BLaER1 treated with 17β-estradiol and CSF1 and Interleukin-3, amounts not matched to agents 10 nM and 100 nM (cell line): ENCODE data around the gene CXCL12.
A peak's percentile ranks its signal among the peaks of the same experiment; 100 is the strongest.

Source experiments
- H3K27ac ChIP-seq, 11 experiments: shearing (Covaris generic); formaldehyde crosslinking; 2 replicates each; pipeline ENCODE4 v1.8.1; 2022
- H3K27me3 ChIP-seq, 11 experiments: shearing (Covaris generic); formaldehyde crosslinking; 2 replicates each; pipeline ENCODE4 v1.8.1; 2022
- H3K36me3 ChIP-seq, 11 experiments: shearing (Covaris generic); formaldehyde crosslinking; 2 replicates each; pipeline ENCODE4 v1.8.1; 2022
- H3K4me1 ChIP-seq, 10 experiments: shearing (Covaris generic); formaldehyde crosslinking; 2 replicates each; pipeline ENCODE4 v1.8.1; 2022
- H3K4me2 ChIP-seq, 11 experiments: shearing (Covaris generic); formaldehyde crosslinking; 2 replicates each; pipeline ENCODE4 v1.8.1; 2022
- H3K4me3 ChIP-seq, 10 experiments: shearing (Covaris generic); formaldehyde crosslinking; 2 replicates each; pipeline ENCODE4 v1.8.1; 2022
- H3K9ac ChIP-seq, 11 experiments: shearing (Covaris generic); formaldehyde crosslinking; 2 replicates each; pipeline ENCODE4 v1.8.1; 2022
- H3K9me3 ChIP-seq, 11 experiments: shearing (Covaris generic); formaldehyde crosslinking; replicated peaks in 1 of 11; 2 replicates each; pipeline ENCODE4 v1.8.1; 2022
- H4K20me1 ChIP-seq, 11 experiments: shearing (Covaris generic); formaldehyde crosslinking; 2 replicates each; pipeline ENCODE4 v1.8.1; 2022
- Cebpa-rat ChIP-seq, 11 experiments: shearing (Covaris generic); IDR thresholded peaks; 2 replicates each; pipeline ENCODE4 v1.8.1; 2022

Gene CXCL12

DNA sequence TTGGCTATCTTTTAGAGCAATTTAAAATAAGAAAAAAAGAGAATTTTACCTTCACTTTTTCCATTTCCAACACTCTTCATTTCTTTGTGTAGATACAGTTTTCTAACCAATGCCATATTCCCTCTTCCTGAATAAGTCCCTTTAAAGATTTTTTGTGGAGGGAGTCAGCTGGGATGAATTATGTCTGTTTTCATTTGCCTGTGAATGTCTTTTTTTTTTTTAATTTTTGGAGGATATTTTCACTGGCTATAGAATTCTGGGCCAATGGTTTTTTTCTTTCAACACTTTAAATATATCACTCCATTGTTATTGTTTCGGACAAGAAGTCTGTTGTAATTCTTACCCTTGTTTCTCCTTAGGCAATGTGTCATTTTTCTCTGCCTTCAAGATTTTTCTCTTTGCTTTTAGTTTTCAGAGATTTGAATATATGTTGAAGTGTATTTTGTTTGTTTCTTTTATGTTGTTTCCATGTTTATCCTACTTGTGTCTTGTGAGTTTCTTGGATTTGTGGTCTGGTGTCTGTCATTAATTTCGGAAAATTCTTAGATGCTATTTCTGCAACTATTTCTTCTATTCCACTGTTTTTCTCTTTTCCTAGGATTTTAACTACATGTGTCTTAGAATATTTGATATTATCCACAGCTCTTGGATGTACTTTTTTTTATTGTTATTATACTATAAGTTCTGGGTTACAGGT lies 20.0 kb upstream of the CXCL12 start:
- no peaks in the 10 kb centered on the region; a peak in 1 of 22 replicates for H3K9me3 ChIP-seq
- no peaks in the 10 kb centered on the region; a peak in 1 of 22 replicates for H3K27me3 ChIP-seq
- no peaks in the 10 kb centered on the region for H3K36me3 ChIP-seq
- H3K4me1 ChIP-seq: no peaks in the 10 kb centered on the region
- no peak overlapping the region for H3K27ac ChIP-seq
- no peak overlapping the region for H3K9ac ChIP-seq
- no peak overlapping the region for H3K4me3 ChIP-seq
- no peak for TF ChIP-seq Cebpa-rat (IDR thresholded peaks at IDR 0.05)
- H4K20me1 ChIP-seq: no peaks in the 10 kb centered on the region
- no peak overlapping the region for H3K4me2 ChIP-seq

DNA sequence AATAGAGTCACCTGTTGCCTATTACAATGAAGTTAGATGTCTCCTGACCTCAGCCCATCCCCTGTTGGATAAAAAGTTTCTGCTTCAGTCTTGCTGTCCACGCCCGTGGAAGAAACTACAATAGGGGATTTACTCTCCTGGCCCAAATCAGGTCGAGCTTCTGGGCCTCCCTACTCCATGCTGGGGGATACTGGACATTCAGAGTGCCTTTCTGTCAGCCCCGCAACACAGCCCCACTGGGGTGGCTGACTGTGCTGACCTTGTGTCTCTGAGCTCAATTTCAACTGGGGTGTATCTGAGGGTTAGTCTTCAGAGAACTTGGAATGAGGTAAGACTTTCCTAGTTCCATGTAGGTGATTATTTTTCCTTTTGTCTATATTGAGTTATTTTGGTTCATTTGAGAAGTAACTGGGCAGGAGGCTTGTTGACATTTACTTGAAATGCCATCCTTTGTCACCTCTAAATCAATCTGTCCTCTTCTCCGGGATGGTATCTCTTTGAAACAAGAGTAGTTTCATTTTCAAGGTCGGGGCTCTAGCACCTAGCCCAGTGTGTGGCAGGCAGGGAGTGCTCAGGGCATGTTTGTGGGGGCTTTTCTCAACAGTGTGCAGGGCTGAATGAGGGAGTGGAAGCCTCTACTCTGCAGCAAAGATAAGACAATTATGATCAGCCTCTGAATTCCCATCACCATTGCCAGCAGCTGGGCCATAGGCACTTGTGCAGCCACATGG lies 17.7 kb upstream of the CXCL12 start:
- Histone ChIP-seq H4K20me1 (no peaks in the 10 kb centered on the region), H3K4me2 (peak overlapping the region in 2 of 11 experiments; percentile 1 to 47; a peak in 1 of 22 replicates), H3K27me3 (peaks cover 0 to 18% (median 13%) of the 10 kb centered on the region in 11 experiments; a peak in 15 of 22 replicates), H3K27ac (no peak overlapping the region), H3K9ac (no peak overlapping the region), H3K36me3 (no peaks in the 10 kb centered on the region), H3K4me3 (no peak overlapping the region), H3K9me3 (no peaks in the 10 kb centered on the region; a peak in 1 of 22 replicates), H3K4me1 (no peaks in the 10 kb centered on the region)
- no peak for TF ChIP-seq Cebpa-rat (IDR thresholded peaks at IDR 0.05)

DNA sequence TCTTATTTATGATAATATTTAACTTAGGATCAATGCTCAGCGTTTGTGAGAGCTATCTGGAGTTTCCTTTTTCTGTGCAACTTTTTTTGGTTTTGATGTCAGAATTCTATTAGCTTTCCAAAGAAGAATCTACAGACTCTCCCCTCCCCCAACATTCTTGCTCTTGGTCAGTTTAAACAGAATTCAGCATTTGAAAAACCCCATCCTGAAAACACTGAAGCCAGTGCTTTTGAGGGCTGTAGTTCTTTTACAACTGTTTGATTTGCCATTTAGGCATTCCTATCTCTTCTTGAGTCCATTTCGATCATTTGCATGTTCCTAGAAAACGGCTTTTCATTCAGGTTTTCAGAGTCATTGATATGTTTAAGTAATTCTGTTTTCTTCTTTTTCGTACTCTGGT lies 15.6 kb upstream of the CXCL12 start:
- Histone ChIP-seq H3K27me3 (peaks cover 0 to 22% (median 15%) of the 10 kb centered on the region in 11 experiments; a peak in 15 of 22 replicates), H3K36me3 (no peaks in the 10 kb centered on the region), H3K4me2 (no peak overlapping the region), H3K4me3 (no peak overlapping the region), H4K20me1 (no peaks in the 10 kb centered on the region), H3K4me1 (peaks cover 0 to 5% (median 0%) of the 10 kb centered on the region in 10 experiments; a peak in 5 of 20 replicates), H3K27ac (no peak overlapping the region), H3K9me3 (no peaks in the 10 kb centered on the region), H3K9ac (no peak overlapping the region)
- no peak for TF ChIP-seq Cebpa-rat (IDR thresholded peaks at IDR 0.05)

DNA sequence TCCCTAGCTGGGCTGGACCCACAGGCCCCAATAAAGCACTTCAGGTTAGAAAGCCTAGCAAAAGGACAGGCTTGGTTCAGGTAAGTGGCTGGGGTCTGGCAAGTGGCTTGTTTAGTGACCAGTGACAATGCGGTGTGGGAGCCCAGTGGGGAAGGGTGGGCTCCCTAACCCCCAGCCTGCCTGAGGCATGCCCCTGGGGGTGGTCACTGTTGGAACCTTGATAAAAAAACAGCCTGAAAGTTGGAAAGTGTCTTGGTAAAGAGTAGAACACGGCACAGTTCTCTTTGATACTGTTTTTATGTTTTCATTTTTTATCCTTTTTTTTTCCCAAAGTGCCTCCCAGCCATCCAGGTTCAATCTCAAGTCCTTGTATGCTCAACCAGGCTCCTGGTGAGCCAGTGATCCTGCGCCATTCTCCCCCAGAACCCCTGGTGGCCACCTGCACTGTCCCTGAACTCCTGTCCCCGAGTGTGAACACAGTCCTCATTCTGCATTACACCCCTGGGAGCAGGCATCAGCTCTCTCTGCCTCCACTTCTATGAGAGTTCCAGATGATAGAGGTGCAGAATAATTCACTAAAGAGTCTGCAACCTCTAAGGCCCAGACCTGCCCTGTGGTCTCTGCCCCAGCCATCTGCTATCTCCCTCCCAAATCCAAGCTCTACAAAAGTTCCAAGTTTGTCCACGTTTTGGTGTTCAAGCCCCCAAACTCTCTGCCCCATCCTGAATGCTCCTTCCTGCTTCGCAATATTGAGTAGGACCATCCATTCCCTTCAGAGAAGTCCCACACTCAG lies 15.0 kb upstream of the CXCL12 start:
- Histone ChIP-seq H3K9me3 (no peaks in the 10 kb centered on the region), H3K4me3 (no peak overlapping the region), H3K9ac (no peak overlapping the region), H4K20me1 (no peaks in the 10 kb centered on the region), H3K36me3 (no peaks in the 10 kb centered on the region), H3K4me2 (no peak overlapping the region), H3K4me1 (peaks cover 0 to 8% (median 0%) of the 10 kb centered on the region in 10 experiments; a peak in 5 of 20 replicates), H3K27ac (no peak overlapping the region), H3K27me3 (peaks cover 0 to 22% (median 15%) of the 10 kb centered on the region in 11 experiments; a peak in 15 of 22 replicates)
- no peak for TF ChIP-seq Cebpa-rat (IDR thresholded peaks at IDR 0.05)

DNA sequence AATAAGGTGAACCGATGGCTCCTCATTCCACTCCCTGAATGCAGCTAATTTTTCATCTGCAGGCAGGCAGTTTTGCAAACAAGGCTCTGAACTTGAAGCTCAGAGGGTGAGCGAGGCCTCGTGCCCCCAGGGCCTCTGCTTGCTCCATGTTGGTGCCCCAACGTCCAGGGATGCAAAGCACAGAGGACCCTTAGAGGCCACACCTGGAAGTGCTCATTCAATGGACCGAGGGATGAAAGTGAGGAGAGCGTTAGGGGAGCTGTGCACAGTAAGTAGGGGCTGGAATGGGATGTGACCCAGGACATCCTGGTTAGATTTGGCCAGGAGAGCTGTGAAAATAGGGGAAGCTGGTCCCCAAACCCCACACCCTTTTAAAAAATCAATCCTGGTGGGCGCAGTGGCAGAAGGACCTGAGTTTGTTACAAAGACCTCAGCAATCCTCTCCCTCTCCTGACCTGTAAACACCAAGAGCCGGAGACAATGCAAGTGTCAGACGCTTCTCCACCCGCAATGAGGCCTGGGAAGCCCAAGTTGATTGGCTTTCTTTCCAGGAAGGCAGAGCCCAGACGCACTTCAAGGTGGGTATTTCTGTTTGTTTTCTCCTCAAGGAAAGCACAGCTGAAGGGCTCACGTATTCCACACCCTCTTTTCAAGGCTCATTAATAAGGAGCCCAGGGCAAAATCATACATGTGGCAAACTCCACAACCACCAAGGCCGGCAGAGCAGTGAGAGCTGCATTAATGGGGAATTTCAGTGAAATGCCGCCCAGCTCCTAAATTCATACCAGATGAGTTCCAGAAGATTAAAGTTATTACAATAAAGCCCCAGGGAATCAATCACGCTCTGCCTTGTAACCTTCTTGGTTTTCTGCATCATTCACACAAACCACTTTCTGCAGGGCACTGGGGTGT lies 14.1 kb upstream of the CXCL12 start:
- Histone ChIP-seq H3K9ac (no peak overlapping the region), H3K27ac (no peak overlapping the region), H4K20me1 (no peaks in the 10 kb centered on the region), H3K4me1 (peaks cover 0 to 8% (median 0%) of the 10 kb centered on the region in 10 experiments; a peak in 5 of 20 replicates), H3K4me2 (no peak overlapping the region), H3K36me3 (no peaks in the 10 kb centered on the region), H3K4me3 (no peak overlapping the region), H3K27me3 (peaks cover 0 to 22% (median 15%) of the 10 kb centered on the region in 11 experiments; a peak in 15 of 22 replicates), H3K9me3 (no peaks in the 10 kb centered on the region)
- TF ChIP-seq Cebpa-rat (IDR thresholded peaks at IDR 0.05): no peak

- Histone ChIP-seq H3K36me3 (no peaks in the 10 kb centered on the region), H3K4me3 (no peak overlapping the region), H3K27ac (no peak overlapping the region), H3K4me1 (peaks cover 0 to 13% (median 0%) of the 10 kb centered on the region in 10 experiments; a peak in 6 of 20 replicates), H3K4me2 (no peak overlapping the region), H4K20me1 (no peaks in the 10 kb centered on the region), H3K9ac (no peak overlapping the region), H3K27me3 (peaks cover 0 to 22% (median 15%) of the 10 kb centered on the region in 11 experiments; a peak in 15 of 22 replicates), H3K9me3 (no peaks in the 10 kb centered on the region)
- no peak for TF ChIP-seq Cebpa-rat (IDR thresholded peaks at IDR 0.05)
These were observed 13.4 kb upstream of the CXCL12 start for GRCh38 chr10:44398271-44398670.

GRCh38 chr10:44397476-44398225 lies 12.8 kb upstream of the CXCL12 start:
- Histone ChIP-seq H3K4me1 (peaks cover 0 to 16% (median 0%) of the 10 kb centered on the region in 10 experiments; a peak in 6 of 20 replicates), H3K9ac (no peak overlapping the region), H3K9me3 (no peaks in the 10 kb centered on the region), H3K4me2 (no peak overlapping the region), H3K4me3 (no peak overlapping the region), H4K20me1 (no peaks in the 10 kb centered on the region), H3K27ac (no peak overlapping the region), H3K36me3 (no peaks in the 10 kb centered on the region), H3K27me3 (peaks cover 0 to 22% (median 15%) of the 10 kb centered on the region in 11 experiments; a peak in 15 of 22 replicates)
- TF ChIP-seq Cebpa-rat (IDR thresholded peaks at IDR 0.05): no peak
